Measurements from ENCODE around the gene PHLDA1. TPM values are rescaled to one million over a fixed set of nuclear protein-coding genes. Genes with fewer than 3 reads are reported as not detected.
A peak's percentile ranks its signal among the peaks of the same experiment; 100 is the strongest.

Gene PHLDA1
- total and polyA plus RNA-seq, 2 donors (not counting 1 experiment from before 2014, with no cell fraction given), result 1.0 to 1.7 TPM

GRCh38 chr12:76080017-76080728 lies 48.6 kb upstream of the PHLDA1 start:
- H3K4me1 ChIP-seq (ENCODE audit: control insufficient read depth in 2 of 2, insufficient read depth in 2 of 2, low read length in 2 of 2), result peaks cover 21 to 37% of the 10 kb centered on the region in 2 donors
- POLR2A ChIA-PET, result no interaction called here

DNA sequence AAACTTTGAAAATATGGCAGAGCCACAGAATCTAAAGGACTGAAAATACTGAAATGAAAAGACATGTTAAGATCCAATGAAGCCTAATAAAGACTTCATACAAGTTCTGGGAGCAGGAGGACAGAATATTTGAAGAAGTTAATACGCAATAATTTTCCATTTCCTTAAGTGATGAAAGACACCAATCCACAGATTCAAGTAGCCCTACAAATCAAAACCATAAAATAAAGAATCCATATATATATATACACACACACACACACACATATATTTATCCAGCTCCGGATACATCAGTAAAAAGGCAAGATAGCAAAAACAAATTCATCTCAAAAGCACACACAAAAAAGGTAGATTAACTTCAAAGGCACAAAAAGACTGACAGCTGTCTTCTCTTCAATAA lies 47.2 kb upstream of the PHLDA1 start:
- H3K27me3 ChIP-seq (replicated peaks in 1 of 4; ENCODE audit: control extremely low read depth in 1 of 4, control insufficient read depth in 3 of 4, insufficient read depth in 4 of 4, low read length in 3 of 4), result no peaks in the 10 kb centered on the region
- no peaks in the 10 kb centered on the region for H3K27me3 Mint-ChIP-seq
- H4K20me1 ChIP-seq (ENCODE audit: control insufficient read depth, insufficient read depth, low read length, poor library complexity, severe bottlenecking), result peaks cover 87% of the 10 kb centered on the region

More at GRCh38 chr12:76080017-76080728, 48.6 kb upstream of the PHLDA1 start:
- peak overlapping the region; percentile 9 for H3K4me2 ChIP-seq (replicated peaks; ENCODE audit: low read depth, low read length, poor library complexity, severe bottlenecking)
- H4K20me1 ChIP-seq (ENCODE audit: control insufficient read depth, insufficient read depth, low read length, poor library complexity, severe bottlenecking), result peaks cover 87% of the 10 kb centered on the region
- Mint-ChIP-seq H3K9me3 (ENCODE audit: insufficient read depth) (no peaks in the 10 kb centered on the region), H3K4me3 (peak overlapping the region; percentile 41), H3K27me3 (no peaks in the 10 kb centered on the region), H3K4me1 (peaks cover 71% of the 10 kb centered on the region), H3K27ac (no peak overlapping the region)
- TF ChIP-seq EZH2 (IDR thresholded peaks at IDR 0.05; ENCODE audit: borderline replicate concordance, insufficient read depth, low read depth, low read length, poor library complexity, severe bottlenecking), result no peak
- TF ChIP-seq, protein P1, sequence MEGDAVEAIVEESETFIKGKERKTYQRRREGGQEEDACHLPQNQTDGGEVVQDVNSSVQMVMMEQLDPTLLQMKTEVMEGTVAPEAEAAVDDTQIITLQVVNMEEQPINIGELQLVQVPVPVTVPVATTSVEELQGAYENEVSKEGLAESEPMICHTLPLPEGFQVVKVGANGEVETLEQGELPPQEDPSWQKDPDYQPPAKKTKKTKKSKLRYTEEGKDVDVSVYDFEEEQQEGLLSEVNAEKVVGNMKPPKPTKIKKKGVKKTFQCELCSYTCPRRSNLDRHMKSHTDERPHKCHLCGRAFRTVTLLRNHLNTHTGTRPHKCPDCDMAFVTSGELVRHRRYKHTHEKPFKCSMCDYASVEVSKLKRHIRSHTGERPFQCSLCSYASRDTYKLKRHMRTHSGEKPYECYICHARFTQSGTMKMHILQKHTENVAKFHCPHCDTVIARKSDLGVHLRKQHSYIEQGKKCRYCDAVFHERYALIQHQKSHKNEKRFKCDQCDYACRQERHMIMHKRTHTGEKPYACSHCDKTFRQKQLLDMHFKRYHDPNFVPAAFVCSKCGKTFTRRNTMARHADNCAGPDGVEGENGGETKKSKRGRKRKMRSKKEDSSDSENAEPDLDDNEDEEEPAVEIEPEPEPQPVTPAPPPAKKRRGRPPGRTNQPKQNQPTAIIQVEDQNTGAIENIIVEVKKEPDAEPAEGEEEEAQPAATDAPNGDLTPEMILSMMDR (IDR thresholded peaks at IDR 0.05), result no peak
- H2AFZ ChIP-seq (ENCODE audit: insufficient read depth, low read depth, low read length, poor library complexity, severe bottlenecking), result no peak overlapping the region
- intact Hi-C loops (cut with micrococcal nuclease), result loop anchor here (5.0 to 10.0 kb wide), 2 partner anchors 697 to 795 kb away; partner anchors contain the start of gene CSRP2
- no peak for ATAC-seq (ENCODE audit: low read depth)
- DNase-seq, result peak; percentile 16
- no peak overlapping the region for H3K27ac ChIP-seq (ENCODE audit: low read length in 2 of 2)
- no peak overlapping the region for H3K9ac ChIP-seq (ENCODE audit: low read length)
- peaks cover 0 to 3% (median 0%) of the 10 kb centered on the region in 3 donors for H3K9me3 ChIP-seq (ENCODE audit: control extremely low read depth in 1 of 3, control insufficient read depth in 2 of 3, insufficient read depth in 1 of 3, low read length in 2 of 3)
- WGBS (ENCODE audit: insufficient coverage), result 100% methylated on average over 1 of the region's 2 CpGs
- peaks cover 92% of the 10 kb centered on the region for H3K79me2 ChIP-seq (ENCODE audit: control insufficient read depth, insufficient read depth, low read length)
- H3K27me3 ChIP-seq (replicated peaks in 1 of 4; ENCODE audit: control extremely low read depth in 1 of 4, control insufficient read depth in 3 of 4, insufficient read depth in 4 of 4, low read length in 3 of 4), result no peaks in the 10 kb centered on the region
- H3K36me3 ChIP-seq (replicated peaks in 1 of 2; ENCODE audit: control extremely low read depth in 1 of 2, control insufficient read depth in 1 of 2, extremely low read depth in 1 of 2, insufficient read depth in 2 of 2, low read length in 1 of 2), result peaks cover 0 to 6% of the 10 kb centered on the region in 2 experiments
- no peak overlapping the region for H3K4me3 ChIP-seq (ENCODE audit: control extremely low read depth in 1 of 5, extremely low read depth in 1 of 5, insufficient read depth in 1 of 5, low read depth in 2 of 5, low read length in 4 of 5)
- CTCF ChIA-PET, result interaction anchor here (1.1 kb wide), 2 partner anchors 79 to 268 kb away, joined by 3 read pairs; partner anchors contain the start of gene BBS10

More for the DNA sequence above, 47.2 kb upstream of the PHLDA1 start:
- H3K4me3 Mint-ChIP-seq, result peak overlapping the region; percentile 2
- POLR2A ChIA-PET, result no interaction called here
- H3K9me3 ChIP-seq (ENCODE audit: control extremely low read depth in 1 of 3, control insufficient read depth in 2 of 3, insufficient read depth in 1 of 3, low read length in 2 of 3), result peaks cover 0 to 3% (median 0%) of the 10 kb centered on the region in 3 donors
- CTCF ChIA-PET, result interaction anchor here (0.5 to 1.1 kb wide), 2 partner anchors 46 to 107 kb away, joined by 3 to 4 read pairs; no protein-coding TSS in a partner anchor
- no peak for TF ChIP-seq EZH2 (IDR thresholded peaks at IDR 0.05; ENCODE audit: borderline replicate concordance, insufficient read depth, low read depth, low read length, poor library complexity, severe bottlenecking)
- TF ChIP-seq, protein P1 (IDR thresholded peaks at IDR 0.05), result no peak
- H3K9me3 Mint-ChIP-seq (ENCODE audit: insufficient read depth), result no peaks in the 10 kb centered on the region
- H3K4me3 ChIP-seq (ENCODE audit: control extremely low read depth in 1 of 5, extremely low read depth in 1 of 5, insufficient read depth in 1 of 5, low read depth in 2 of 5, low read length in 4 of 5), result no peak overlapping the region
- peaks cover 100% of the 10 kb centered on the region for H3K79me2 ChIP-seq (ENCODE audit: control insufficient read depth, insufficient read depth, low read length)
- no peak overlapping the region for H3K4me2 ChIP-seq (replicated peaks; ENCODE audit: low read depth, low read length, poor library complexity, severe bottlenecking)
- H3K4me1 Mint-ChIP-seq, result peaks cover 74% of the 10 kb centered on the region
- H2AFZ ChIP-seq (ENCODE audit: insufficient read depth, low read depth, low read length, poor library complexity, severe bottlenecking), result no peak overlapping the region
- H3K9ac ChIP-seq (ENCODE audit: low read length), result no peak overlapping the region
- H3K4me1 ChIP-seq (ENCODE audit: control insufficient read depth in 2 of 2, insufficient read depth in 2 of 2, low read length in 2 of 2), result peaks cover 21 to 36% of the 10 kb centered on the region in 2 donors
- no CpG with 5 or more reads among the region's 2 CpGs for WGBS (ENCODE audit: insufficient coverage)
- DNase-seq (no peak), ATAC-seq (ENCODE audit: low read depth) (no peak)
- H3K36me3 ChIP-seq (replicated peaks in 1 of 2; ENCODE audit: control extremely low read depth in 1 of 2, control insufficient read depth in 1 of 2, extremely low read depth in 1 of 2, insufficient read depth in 2 of 2, low read length in 1 of 2), result peaks cover 0 to 7% of the 10 kb centered on the region in 2 experiments
- intact Hi-C loops (cut with micrococcal nuclease), result no loop called here
- H3K27ac Mint-ChIP-seq, result no peak overlapping the region
- no peak overlapping the region for H3K27ac ChIP-seq (ENCODE audit: low read length in 2 of 2)
